Activated CD4-positive, alpha-beta T cell treated with anti-CD3 and anti-CD28 coated beads, Interleukin-2, Interleukin-6, amounts not matched to agents 100 ng/mL and 50 ng/mL, durations not matched to agents 16 hours and 8 hours (primary cell): Measurements from ENCODE around the gene CRISPLD2.
"Not testable (repeated sequence)": the region's sequence is repeated elsewhere in the genome, so short reads cannot be mapped to it uniquely, and the experiment has no call there.

Experiments
- DNase-seq: peaks from one replicate; pipeline ENCODE4 v3.0.0-alpha.2; 2020

Gene CRISPLD2

GRCh38 chr16:84822990-84823389 is 3.2 kb downstream of the CRISPLD2 start:
- no peak for DNase-seq

GRCh38 chr16:84823484-84823883 is 3.7 kb downstream of the CRISPLD2 start:
- DNase-seq, result no peak

- no peak for DNase-seq
Measured at GRCh38 chr16:84823926-84824325, 4.1 kb downstream of the CRISPLD2 start.

GRCh38 chr16:84825896-84826557 is 6.2 kb downstream of the CRISPLD2 start:
- DNase-seq, result no peak

GRCh38 chr16:84826558-84826941 is 6.8 kb downstream of the CRISPLD2 start:
- DNase-seq, result no peak

- DNase-seq, result no peak
Measured at GRCh38 chr16:84827131-84827574, 7.4 kb downstream of the CRISPLD2 start.

- DNase-seq, result no peak
Measured at GRCh38 chr16:84827897-84828296, 8.1 kb downstream of the CRISPLD2 start.

- no peak for DNase-seq
Measured at GRCh38 chr16:84828322-84828721, 8.5 kb downstream of the CRISPLD2 start.

- no peak for DNase-seq
Measured at GRCh38 chr16:84829168-84829965, 9.6 kb downstream of the CRISPLD2 start.

- no peak for DNase-seq
Measured at GRCh38 chr16:84830765-84831384, 11.1 kb downstream of the CRISPLD2 start.

GRCh38 chr16:84831728-84832127 is 11.9 kb downstream of the CRISPLD2 start:
- not testable (repeated sequence) for DNase-seq

GRCh38 chr16:84832488-84833143 is 12.8 kb downstream of the CRISPLD2 start:
- DNase-seq, result no peak

- DNase-seq, result no peak
Measured at GRCh38 chr16:84833144-84833500, 13.3 kb downstream of the CRISPLD2 start.

GRCh38 chr16:84833542-84834402 is 14.0 kb downstream of the CRISPLD2 start:
- DNase-seq, result no peak

- no peak for DNase-seq
Measured at GRCh38 chr16:84834403-84834772, 14.6 kb downstream of the CRISPLD2 start.

GRCh38 chr16:84836234-84836647 is 16.5 kb downstream of the CRISPLD2 start:
- DNase-seq, result no peak

- DNase-seq, result no peak
Measured at GRCh38 chr16:84836967-84837366, 17.2 kb downstream of the CRISPLD2 start.

- DNase-seq, result no peak
Measured at GRCh38 chr16:84838383-84838948, 18.7 kb downstream of the CRISPLD2 start.

GRCh38 chr16:84839054-84839453 is 19.3 kb downstream of the CRISPLD2 start:
- no peak for DNase-seq

- no peak for DNase-seq
Measured at GRCh38 chr16:84839956-84840355, 20.2 kb downstream of the CRISPLD2 start.

GRCh38 chr16:84840687-84841627 is 21.2 kb downstream of the CRISPLD2 start:
- no peak for DNase-seq
